ENCODE data around the gene MYLK.
"Not testable (repeated sequence)": the region's sequence is repeated elsewhere in the genome, so short reads cannot be mapped to it uniquely, and the experiment has no call there.

DNA sequence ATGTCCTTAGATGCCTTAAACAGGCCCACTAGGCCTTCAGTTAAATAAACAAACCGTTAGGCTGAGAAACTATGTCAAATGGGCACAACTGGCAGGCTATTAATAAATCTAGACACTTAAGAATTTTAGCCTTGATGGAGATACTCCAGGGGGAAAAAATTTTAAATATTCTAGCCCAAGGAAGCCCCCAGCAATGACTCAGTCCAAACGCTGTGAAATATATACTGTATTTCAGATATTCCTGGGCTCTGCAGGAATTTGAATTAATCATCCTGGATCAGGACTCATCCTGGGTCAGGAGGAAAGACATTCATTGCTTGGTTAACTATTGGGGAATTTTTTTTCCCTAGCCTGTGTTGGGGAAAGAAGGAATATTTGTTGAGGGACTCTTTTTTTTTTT is 166.7 kb downstream of the MYLK start:
- TF ChIP-seq, protein P1, sequence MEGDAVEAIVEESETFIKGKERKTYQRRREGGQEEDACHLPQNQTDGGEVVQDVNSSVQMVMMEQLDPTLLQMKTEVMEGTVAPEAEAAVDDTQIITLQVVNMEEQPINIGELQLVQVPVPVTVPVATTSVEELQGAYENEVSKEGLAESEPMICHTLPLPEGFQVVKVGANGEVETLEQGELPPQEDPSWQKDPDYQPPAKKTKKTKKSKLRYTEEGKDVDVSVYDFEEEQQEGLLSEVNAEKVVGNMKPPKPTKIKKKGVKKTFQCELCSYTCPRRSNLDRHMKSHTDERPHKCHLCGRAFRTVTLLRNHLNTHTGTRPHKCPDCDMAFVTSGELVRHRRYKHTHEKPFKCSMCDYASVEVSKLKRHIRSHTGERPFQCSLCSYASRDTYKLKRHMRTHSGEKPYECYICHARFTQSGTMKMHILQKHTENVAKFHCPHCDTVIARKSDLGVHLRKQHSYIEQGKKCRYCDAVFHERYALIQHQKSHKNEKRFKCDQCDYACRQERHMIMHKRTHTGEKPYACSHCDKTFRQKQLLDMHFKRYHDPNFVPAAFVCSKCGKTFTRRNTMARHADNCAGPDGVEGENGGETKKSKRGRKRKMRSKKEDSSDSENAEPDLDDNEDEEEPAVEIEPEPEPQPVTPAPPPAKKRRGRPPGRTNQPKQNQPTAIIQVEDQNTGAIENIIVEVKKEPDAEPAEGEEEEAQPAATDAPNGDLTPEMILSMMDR (IDR thresholded peaks at IDR 0.05; ENCODE audit: insufficient read depth, low read length) = not testable (repeated sequence)
- not testable (repeated sequence) for TF ChIP-seq GABPA (IDR thresholded peaks at IDR 0.05; ENCODE audit: low read depth); POLR2AphosphoS5 (IDR thresholded peaks at IDR 0.05; ENCODE audit: low read depth); REST (IDR thresholded peaks at IDR 0.05; ENCODE audit: insufficient replicate concordance, low read depth); SPI1 (IDR thresholded peaks at IDR 0.05; ENCODE audit: borderline replicate concordance, low read depth)

Data from HL-60 (cell line).